ENCODE measurements around the gene REEP3. TPM values are rescaled to one million over a fixed set of nuclear protein-coding genes. Genes with fewer than 3 reads are reported as not detected.
A peak's percentile ranks its signal among the peaks of the same experiment; 100 is the strongest.

Gene REEP3
- total and polyA plus RNA-seq, 2 of the 4 experiments (the other 2 are of a cell fraction), result 11.7 to 28.9 TPM

DNA sequence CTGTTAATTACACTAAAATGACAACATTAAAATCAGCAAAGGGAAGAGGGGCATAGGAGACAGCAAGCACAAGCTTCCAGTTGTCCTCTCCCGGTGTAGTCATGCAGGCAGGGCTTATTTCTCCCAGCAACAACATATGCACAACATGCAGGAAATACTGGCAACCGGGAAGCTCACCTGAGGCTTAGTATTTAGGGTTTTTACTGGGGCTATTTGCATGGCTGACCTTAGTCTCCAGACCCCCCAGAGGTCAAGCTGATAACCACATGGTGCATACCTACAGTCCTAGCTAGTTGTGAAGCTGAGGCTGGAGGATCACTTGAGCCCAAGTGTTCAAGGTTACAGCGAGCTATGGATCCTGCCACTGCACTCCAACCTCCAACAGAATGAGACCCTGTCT lies 42.6 kb upstream of the REEP3 start:
- dilution Hi-C loops (cut with HindIII; ENCODE audit: low sequenced_read_pairs, unreplicated experiment), result no loop called here
- Histone ChIP-seq H3K4me3 (ENCODE audit: insufficient read depth, low read depth, low read length) (no peak overlapping the region), H3K4me2 (ENCODE audit: low read depth, low read length) (no peak overlapping the region), H3K4me1 (ENCODE audit: control insufficient read depth, insufficient read depth, low read length) (no peaks in the 10 kb centered on the region; the same call in 1 of the 2 replicates), H4K5ac (ENCODE audit: low read depth, low read length) (no peak overlapping the region), H3K9ac (ENCODE audit: low read depth, low read length) (no peak overlapping the region), H4K8ac (ENCODE audit: low read depth in 2 of 2, low read length in 2 of 2) (no peak overlapping the region), H2AK9ac (replicated peaks; ENCODE audit: low read depth, low read length, poor library complexity) (no peak overlapping the region), H2BK120ac (ENCODE audit: low read depth, low read length) (no peak overlapping the region), H3K14ac (replicated peaks; ENCODE audit: low read depth, low read length) (no peak overlapping the region), H2BK15ac (ENCODE audit: low read depth, low read length) (no peak overlapping the region), H3K9me1 (ENCODE audit: insufficient read depth, low read length) (peaks cover 14% of the 10 kb centered on the region; the same call in 1 of the 2 replicates), H2AK5ac (ENCODE audit: low read depth, low read length) (no peak overlapping the region), H3K27me3 (ENCODE audit: control insufficient read depth, insufficient read depth, low read length) (no peaks in the 10 kb centered on the region), H2AFZ (replicated peaks; ENCODE audit: low read length, poor library complexity) (no peak overlapping the region), H3K4ac (ENCODE audit: low read depth, low read length) (no peak overlapping the region), H3K9me3 (ENCODE audit: control insufficient read depth, insufficient read depth, low read length) (no peaks in the 10 kb centered on the region), H2BK20ac (ENCODE audit: low read depth, low read length) (no peak overlapping the region), H3K18ac (ENCODE audit: low read depth, low read length) (no peak overlapping the region), H2BK5ac (ENCODE audit: low read depth, low read length, poor library complexity, severe bottlenecking) (no peak overlapping the region), H3K36me3 (ENCODE audit: control insufficient read depth, insufficient read depth, low read length) (0 out of 2 replicates have a peak, but pooled peaks cover 1% of the 10 kb centered on the region), H3K27ac (ENCODE audit: insufficient read depth, low read length) (no peak overlapping the region), H4K91ac (ENCODE audit: insufficient read depth, low read depth, low read length) (no peak overlapping the region), H3K23ac (ENCODE audit: low read depth, low read length) (0 out of 2 replicates have a peak overlapping the region, but pooled peaks have one; percentile 8), H3K79me1 (ENCODE audit: low read depth in 1 of 2, low read length in 2 of 2) (peaks cover 38 to 53% of the 10 kb centered on the region in 2 experiments), H4K20me1 (ENCODE audit: insufficient read depth, low read length) (peaks cover 32% of the 10 kb centered on the region; the same call in 1 of the 2 replicates), H3K56ac (ENCODE audit: extremely low read depth, insufficient read depth, low read length) (no peak overlapping the region)
- intact Hi-C loops (cut with micrococcal nuclease), result no loop called here
- TF ChIP-seq SMC3 (IDR thresholded peaks at IDR 0.05; ENCODE audit: low read depth, low read length) (no peak), CEBPB (IDR thresholded peaks at IDR 0.05; ENCODE audit: low read depth, low read length) (no peak), MXI1 (IDR thresholded peaks at IDR 0.05; ENCODE audit: borderline replicate concordance, low read depth, low read length) (no peak), RCOR1 (IDR thresholded peaks at IDR 0.05; ENCODE audit: insufficient replicate concordance, low read length) (no peak), NFE2L2 (IDR thresholded peaks at IDR 0.05; ENCODE audit: low read depth, low read length) (no peak), MAZ (IDR thresholded peaks at IDR 0.05; ENCODE audit: borderline replicate concordance, low read depth, low read length) (no peak), FOS (IDR thresholded peaks at IDR 0.05; ENCODE audit: low read depth, low read length) (no peak), RFX5 (IDR thresholded peaks at IDR 0.05; ENCODE audit: low read depth, low read length) (no peak), RAD21 (IDR thresholded peaks at IDR 0.05; ENCODE audit: low read length) (no peak), MAFK (IDR thresholded peaks at IDR 0.05; ENCODE audit: low read depth, low read length) (no peak), CHD1 (IDR thresholded peaks at IDR 0.05; ENCODE audit: low read depth, low read length) (no peak)
- TF ChIP-seq, protein P1, sequence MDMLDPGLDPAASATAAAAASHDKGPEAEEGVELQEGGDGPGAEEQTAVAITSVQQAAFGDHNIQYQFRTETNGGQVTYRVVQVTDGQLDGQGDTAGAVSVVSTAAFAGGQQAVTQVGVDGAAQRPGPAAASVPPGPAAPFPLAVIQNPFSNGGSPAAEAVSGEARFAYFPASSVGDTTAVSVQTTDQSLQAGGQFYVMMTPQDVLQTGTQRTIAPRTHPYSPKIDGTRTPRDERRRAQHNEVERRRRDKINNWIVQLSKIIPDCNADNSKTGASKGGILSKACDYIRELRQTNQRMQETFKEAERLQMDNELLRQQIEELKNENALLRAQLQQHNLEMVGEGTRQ (IDR thresholded peaks at IDR 0.05; ENCODE audit: low read depth, low read length), result no peak
- TF ChIP-seq, protein P2, sequence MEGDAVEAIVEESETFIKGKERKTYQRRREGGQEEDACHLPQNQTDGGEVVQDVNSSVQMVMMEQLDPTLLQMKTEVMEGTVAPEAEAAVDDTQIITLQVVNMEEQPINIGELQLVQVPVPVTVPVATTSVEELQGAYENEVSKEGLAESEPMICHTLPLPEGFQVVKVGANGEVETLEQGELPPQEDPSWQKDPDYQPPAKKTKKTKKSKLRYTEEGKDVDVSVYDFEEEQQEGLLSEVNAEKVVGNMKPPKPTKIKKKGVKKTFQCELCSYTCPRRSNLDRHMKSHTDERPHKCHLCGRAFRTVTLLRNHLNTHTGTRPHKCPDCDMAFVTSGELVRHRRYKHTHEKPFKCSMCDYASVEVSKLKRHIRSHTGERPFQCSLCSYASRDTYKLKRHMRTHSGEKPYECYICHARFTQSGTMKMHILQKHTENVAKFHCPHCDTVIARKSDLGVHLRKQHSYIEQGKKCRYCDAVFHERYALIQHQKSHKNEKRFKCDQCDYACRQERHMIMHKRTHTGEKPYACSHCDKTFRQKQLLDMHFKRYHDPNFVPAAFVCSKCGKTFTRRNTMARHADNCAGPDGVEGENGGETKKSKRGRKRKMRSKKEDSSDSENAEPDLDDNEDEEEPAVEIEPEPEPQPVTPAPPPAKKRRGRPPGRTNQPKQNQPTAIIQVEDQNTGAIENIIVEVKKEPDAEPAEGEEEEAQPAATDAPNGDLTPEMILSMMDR (conservative IDR thresholded peaks at IDR 0.05; ENCODE audit: low read depth, low read length), result no peak
- DNase-seq (no peak), ATAC-seq (ENCODE audit: low read depth) (no peak)
- no CpG with 5 or more reads among the region's 3 CpGs for WGBS, 2 experiments (ENCODE audit: extremely low coverage in 2 of 2, insufficient read length in 1 of 2)
- ChIA-PET CTCF (interaction anchor here (0.7 to 0.8 kb wide), 2 partner anchors 16 to 55 kb away, joined by 3 to 4 read pairs; no protein-coding TSS in a partner anchor), POLR2A (ENCODE audit: unreplicated experiment) (no interaction called here)
- BruUV-seq (replicated peaks), result no TSS peak
- in situ Hi-C loops (cut with MboI; ENCODE audit: low sequenced_read_pairs), result no loop called here

Data from IMR-90 (cell line).